GM23338 (cell line): ENCODE data around the gene CD300A. TPM values are rescaled to one million over a fixed set of nuclear protein-coding genes. Genes with fewer than 3 reads are reported as not detected.

ENCODE experiments used
- ATAC-seq: fragments of 200-7000 bp; cut with Tn5 transposase; 3 replicates; pipeline ENCODE4 v1.9.1; 2020
- DNase-seq: peaks from one replicate; pipeline ENCODE4 v3.0.0-alpha.2; 2015; ENCODE audit warnings: low spot score
- H2AFZ ChIP-seq: fragments of 200-600 bp; sonication (generic); 2 replicates; pipeline ENCODE4 v1.8.0; 2016; ENCODE audit warnings: antibody characterized with exemption, mild to moderate bottlenecking, moderate library complexity
- H3F3A ChIP-seq: fragments of 200-600 bp; sonication (generic); replicated peaks from 2 replicates; pipeline ENCODE4 v1.8.0; 2017; ENCODE audit warnings: antibody characterized with exemption, mixed run types, low read depth
- H3K27ac ChIP-seq: fragments of 200-600 bp; sonication (generic); 2 replicates; pipeline ENCODE4 v1.6.1; 2016; ENCODE audit warnings: low read depth
- H3K27me3 ChIP-seq: fragments of 200-600 bp; sonication (generic); 2 replicates; pipeline ENCODE4 v1.8.0; 2016; ENCODE audit warnings: mild to moderate bottlenecking, mixed run types, moderate library complexity; ENCODE audit not compliant: insufficient read depth
- H3K36me3 ChIP-seq: fragments of 200-600 bp; sonication (generic); 2 replicates; pipeline ENCODE4 v1.8.0; 2016; ENCODE audit warnings: mild to moderate bottlenecking; ENCODE audit not compliant: insufficient read depth
- H3K4me1 ChIP-seq: fragments of 200-600 bp; sonication (generic); 2 replicates; pipeline ENCODE4 v1.8.0; 2016; ENCODE audit warnings: mild to moderate bottlenecking, moderate library complexity; ENCODE audit not compliant: insufficient read depth
- H3K4me2 ChIP-seq: fragments of 200-600 bp; sonication (generic); 2 replicates; pipeline ENCODE4 v1.7.1; 2017; ENCODE audit warnings: mixed run types
- H3K4me3 ChIP-seq: fragments of 200-600 bp; sonication (generic); 2 replicates; pipeline ENCODE4 v1.6.1; 2016; ENCODE audit warnings: mixed run types
- H3K79me2 ChIP-seq: fragments of 200-600 bp; sonication (generic); replicated peaks from 2 replicates; pipeline ENCODE4 v1.8.0; 2017; ENCODE audit warnings: mild to moderate bottlenecking; ENCODE audit not compliant: insufficient read depth
- H3K9me2 ChIP-seq: fragments of 200-600 bp; sonication (generic); 2 replicates; pipeline ENCODE4 v1.8.0; 2017; ENCODE audit not compliant: insufficient read depth
- H4K20me1 ChIP-seq: fragments of 200-600 bp; sonication (generic); replicated peaks from 2 replicates; pipeline ENCODE4 v1.8.0; 2017; ENCODE audit warnings: mild to moderate bottlenecking; ENCODE audit not compliant: insufficient read depth
- H3K27ac Mint-ChIP-seq: 2 replicates; pipeline ENCODE4 v1.8.0; 2020; ENCODE audit warnings: inconsistent platforms, mild to moderate bottlenecking, moderate library complexity, mixed read lengths
- H3K27me3 Mint-ChIP-seq: 3 replicates; pipeline ENCODE4 v1.8.0; 2022; ENCODE audit warnings: low read depth, mild to moderate bottlenecking, moderate library complexity, mixed read lengths, inconsistent platforms; ENCODE audit not compliant: insufficient read depth, poor library complexity
- H3K36me3 Mint-ChIP-seq: 3 replicates; pipeline ENCODE4 v1.8.0; 2021; ENCODE audit warnings: low read depth, mild to moderate bottlenecking, inconsistent platforms, moderate library complexity, mixed read lengths
- H3K4me1 Mint-ChIP-seq: 3 replicates; pipeline ENCODE4 v1.8.0; 2020; ENCODE audit warnings: mild to moderate bottlenecking, inconsistent platforms, mixed read lengths
- H3K4me3 Mint-ChIP-seq: 3 replicates; pipeline ENCODE4 v1.8.0; 2021; ENCODE audit warnings: moderate library complexity, mild to moderate bottlenecking, inconsistent platforms, mixed read lengths
- H3K9me3 Mint-ChIP-seq: 3 replicates; pipeline ENCODE4 v1.8.0; 2020; ENCODE audit warnings: moderate library complexity, mild to moderate bottlenecking, inconsistent platforms, mixed read lengths
- CREB1 ChIP-seq: fragments of 250-450 bp; sonication (Bioruptor Pico); IDR thresholded peaks from 2 replicates; pipeline ENCODE4 v1.5.0; 2020; ENCODE audit warnings: low read depth, mild to moderate bottlenecking, moderate library complexity
- EZH2 ChIP-seq: fragments of 200-600 bp; sonication (generic); IDR thresholded peaks from one replicate; pipeline ENCODE4 v1.8.0; 2017; ENCODE audit warnings: antibody characterized with exemption, mild to moderate bottlenecking, low read depth; ENCODE audit not compliant: unreplicated experiment
- EZH2phosphoT487 ChIP-seq: fragments of 200-600 bp; sonication (generic); IDR thresholded peaks from one replicate; pipeline ENCODE4 v1.8.1; 2018; ENCODE audit warnings: antibody characterized with exemption; ENCODE audit not compliant: unreplicated experiment
- JUNB ChIP-seq: IDR thresholded peaks from one replicate; pipeline ENCODE4 v1.6.1; 2016; ENCODE audit warnings: antibody characterized with exemption; ENCODE audit not compliant: unreplicated experiment
- NANOG ChIP-seq: IDR thresholded peaks from 2 replicates; pipeline ENCODE4 v1.6.1; 2016; ENCODE audit warnings: antibody characterized with exemption, borderline replicate concordance
- POLR2AphosphoS5 ChIP-seq: IDR thresholded peaks from 2 replicates; pipeline ENCODE4 v1.6.1; 2016; ENCODE audit warnings: antibody characterized with exemption, low read depth
- STAT1 ChIP-seq: IDR thresholded peaks from one replicate; pipeline ENCODE4 v1.6.1; 2016; ENCODE audit warnings: antibody characterized with exemption; ENCODE audit not compliant: unreplicated experiment
- ZNF114 ChIP-seq: fragments of 250-450 bp; sonication (Bioruptor Pico); IDR thresholded peaks from 2 replicates; pipeline ENCODE4 v1.5.0; 2020; ENCODE audit warnings: mild to moderate bottlenecking, moderate library complexity
- ZNF331 ChIP-seq: fragments of 250-450 bp; sonication (Bioruptor Pico); IDR thresholded peaks from 2 replicates; pipeline ENCODE4 v1.5.0; 2020; ENCODE audit warnings: low read depth, mild to moderate bottlenecking, moderate library complexity
- polyA plus RNA-seq: library from polyadenylated mRNA; unstranded; fragments of >200 nt; fragmentation: Nextera tagmentation; extraction: Ambion mirVana; gene quantifications from 2 replicates; pipeline ENCODE4 v1.2.1, GENCODE V29; 2016
- total RNA-seq: library from RNA; depleted of rRNA; stranded (reverse); fragments of >200 nt; shearing (Covaris generic); gene quantifications from 2 replicates; pipeline ENCODE4 v1.2.3, GENCODE V29; 2014
- TF ChIP-seq, protein P1 (sequence below), 2 experiments: fragments of 200-600 bp in 1 of 2; sonication (generic) in 1 of 2; conservative IDR thresholded peaks; 2 replicates each; pipeline versions ENCODE4 v1.5.1 to v1.6.1; 2016 to 2017; ENCODE audit warnings: antibody characterized with exemption in 2 of 2, low read depth in 2 of 2, mild to moderate bottlenecking in 2 of 2, moderate library complexity in 1 of 2
- TF ChIP-seq, protein P2 (sequence below): IDR thresholded peaks from 2 replicates; pipeline ENCODE4 v1.6.1; 2016; ENCODE audit warnings: antibody characterized with exemption
- TF ChIP-seq, protein P3 (sequence below): fragments of 250-450 bp; sonication (Bioruptor Pico); IDR thresholded peaks from 2 replicates; pipeline ENCODE4 v1.5.0; 2020; ENCODE audit warnings: mild to moderate bottlenecking, moderate library complexity
- TF ChIP-seq, protein P4 (sequence below): IDR thresholded peaks from one replicate; pipeline ENCODE4 v1.6.1; 2018; ENCODE audit warnings: antibody characterized with exemption; ENCODE audit not compliant: unreplicated experiment

The CD300A gene
- total and polyA plus RNA-seq, 2 experiments from 2014 or later = 0.37 to 0.45 TPM

DNA sequence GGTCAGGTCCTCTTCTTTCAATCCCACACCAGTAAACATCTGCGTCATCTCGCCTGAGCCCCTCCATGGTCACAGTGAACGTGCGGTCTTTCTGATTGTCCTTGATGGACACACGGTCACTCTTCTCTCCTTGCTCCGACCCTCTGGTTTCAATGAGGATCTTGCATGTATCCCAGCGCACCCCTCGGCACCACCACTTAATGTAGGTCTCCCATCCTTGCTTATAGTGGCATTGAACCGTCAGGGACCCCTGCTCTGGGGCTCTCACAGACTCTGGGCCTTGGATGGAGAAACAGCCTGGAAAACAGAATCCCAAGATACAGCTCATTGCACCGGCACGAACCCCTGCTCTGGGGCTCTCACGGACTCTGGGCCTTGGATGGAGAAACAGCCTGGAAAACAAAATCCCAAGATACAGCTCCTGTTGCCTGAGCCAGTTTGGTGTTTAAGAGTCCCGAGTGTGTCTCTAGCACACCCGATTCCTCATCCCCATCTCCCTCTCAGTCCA is 59.4 kb downstream of the CD300A start:
- no peaks in the 10 kb centered on the region for H3K36me3 Mint-ChIP-seq
- H4K20me1 ChIP-seq = no peaks in the 10 kb centered on the region
- no peak overlapping the region for H3K4me3 ChIP-seq
- H3K79me2 ChIP-seq = no peaks in the 10 kb centered on the region
- no peak for ATAC-seq
- no peaks in the 10 kb centered on the region for H3K9me2 ChIP-seq
- no peaks in the 10 kb centered on the region for H3K36me3 ChIP-seq
- H3K4me3 Mint-ChIP-seq = no peak overlapping the region
- H3K4me1 ChIP-seq = no peaks in the 10 kb centered on the region
- H2AFZ ChIP-seq = no peak overlapping the region
- peaks cover 5% of the 10 kb centered on the region for H3K27me3 Mint-ChIP-seq
- DNase-seq = no peak
- no peaks in the 10 kb centered on the region for H3F3A ChIP-seq
- H3K27ac ChIP-seq = no peak overlapping the region
- TF ChIP-seq, protein P1, sequence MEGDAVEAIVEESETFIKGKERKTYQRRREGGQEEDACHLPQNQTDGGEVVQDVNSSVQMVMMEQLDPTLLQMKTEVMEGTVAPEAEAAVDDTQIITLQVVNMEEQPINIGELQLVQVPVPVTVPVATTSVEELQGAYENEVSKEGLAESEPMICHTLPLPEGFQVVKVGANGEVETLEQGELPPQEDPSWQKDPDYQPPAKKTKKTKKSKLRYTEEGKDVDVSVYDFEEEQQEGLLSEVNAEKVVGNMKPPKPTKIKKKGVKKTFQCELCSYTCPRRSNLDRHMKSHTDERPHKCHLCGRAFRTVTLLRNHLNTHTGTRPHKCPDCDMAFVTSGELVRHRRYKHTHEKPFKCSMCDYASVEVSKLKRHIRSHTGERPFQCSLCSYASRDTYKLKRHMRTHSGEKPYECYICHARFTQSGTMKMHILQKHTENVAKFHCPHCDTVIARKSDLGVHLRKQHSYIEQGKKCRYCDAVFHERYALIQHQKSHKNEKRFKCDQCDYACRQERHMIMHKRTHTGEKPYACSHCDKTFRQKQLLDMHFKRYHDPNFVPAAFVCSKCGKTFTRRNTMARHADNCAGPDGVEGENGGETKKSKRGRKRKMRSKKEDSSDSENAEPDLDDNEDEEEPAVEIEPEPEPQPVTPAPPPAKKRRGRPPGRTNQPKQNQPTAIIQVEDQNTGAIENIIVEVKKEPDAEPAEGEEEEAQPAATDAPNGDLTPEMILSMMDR (conservative IDR thresholded peaks at IDR 0.05; ENCODE audit: low read depth in 2 of 2) = no peak
- no peak for TF ChIP-seq EZH2
- TF ChIP-seq EZH2phosphoT487 = no peak
- TF ChIP-seq, protein P2, sequence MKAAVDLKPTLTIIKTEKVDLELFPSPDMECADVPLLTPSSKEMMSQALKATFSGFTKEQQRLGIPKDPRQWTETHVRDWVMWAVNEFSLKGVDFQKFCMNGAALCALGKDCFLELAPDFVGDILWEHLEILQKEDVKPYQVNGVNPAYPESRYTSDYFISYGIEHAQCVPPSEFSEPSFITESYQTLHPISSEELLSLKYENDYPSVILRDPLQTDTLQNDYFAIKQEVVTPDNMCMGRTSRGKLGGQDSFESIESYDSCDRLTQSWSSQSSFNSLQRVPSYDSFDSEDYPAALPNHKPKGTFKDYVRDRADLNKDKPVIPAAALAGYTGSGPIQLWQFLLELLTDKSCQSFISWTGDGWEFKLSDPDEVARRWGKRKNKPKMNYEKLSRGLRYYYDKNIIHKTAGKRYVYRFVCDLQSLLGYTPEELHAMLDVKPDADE = no peak
- TF ChIP-seq NANOG = no peak
- TF ChIP-seq ZNF331 (CRISPR knock-in tag) = no peak
- no peak for TF ChIP-seq CREB1
- TF ChIP-seq, protein P3, sequence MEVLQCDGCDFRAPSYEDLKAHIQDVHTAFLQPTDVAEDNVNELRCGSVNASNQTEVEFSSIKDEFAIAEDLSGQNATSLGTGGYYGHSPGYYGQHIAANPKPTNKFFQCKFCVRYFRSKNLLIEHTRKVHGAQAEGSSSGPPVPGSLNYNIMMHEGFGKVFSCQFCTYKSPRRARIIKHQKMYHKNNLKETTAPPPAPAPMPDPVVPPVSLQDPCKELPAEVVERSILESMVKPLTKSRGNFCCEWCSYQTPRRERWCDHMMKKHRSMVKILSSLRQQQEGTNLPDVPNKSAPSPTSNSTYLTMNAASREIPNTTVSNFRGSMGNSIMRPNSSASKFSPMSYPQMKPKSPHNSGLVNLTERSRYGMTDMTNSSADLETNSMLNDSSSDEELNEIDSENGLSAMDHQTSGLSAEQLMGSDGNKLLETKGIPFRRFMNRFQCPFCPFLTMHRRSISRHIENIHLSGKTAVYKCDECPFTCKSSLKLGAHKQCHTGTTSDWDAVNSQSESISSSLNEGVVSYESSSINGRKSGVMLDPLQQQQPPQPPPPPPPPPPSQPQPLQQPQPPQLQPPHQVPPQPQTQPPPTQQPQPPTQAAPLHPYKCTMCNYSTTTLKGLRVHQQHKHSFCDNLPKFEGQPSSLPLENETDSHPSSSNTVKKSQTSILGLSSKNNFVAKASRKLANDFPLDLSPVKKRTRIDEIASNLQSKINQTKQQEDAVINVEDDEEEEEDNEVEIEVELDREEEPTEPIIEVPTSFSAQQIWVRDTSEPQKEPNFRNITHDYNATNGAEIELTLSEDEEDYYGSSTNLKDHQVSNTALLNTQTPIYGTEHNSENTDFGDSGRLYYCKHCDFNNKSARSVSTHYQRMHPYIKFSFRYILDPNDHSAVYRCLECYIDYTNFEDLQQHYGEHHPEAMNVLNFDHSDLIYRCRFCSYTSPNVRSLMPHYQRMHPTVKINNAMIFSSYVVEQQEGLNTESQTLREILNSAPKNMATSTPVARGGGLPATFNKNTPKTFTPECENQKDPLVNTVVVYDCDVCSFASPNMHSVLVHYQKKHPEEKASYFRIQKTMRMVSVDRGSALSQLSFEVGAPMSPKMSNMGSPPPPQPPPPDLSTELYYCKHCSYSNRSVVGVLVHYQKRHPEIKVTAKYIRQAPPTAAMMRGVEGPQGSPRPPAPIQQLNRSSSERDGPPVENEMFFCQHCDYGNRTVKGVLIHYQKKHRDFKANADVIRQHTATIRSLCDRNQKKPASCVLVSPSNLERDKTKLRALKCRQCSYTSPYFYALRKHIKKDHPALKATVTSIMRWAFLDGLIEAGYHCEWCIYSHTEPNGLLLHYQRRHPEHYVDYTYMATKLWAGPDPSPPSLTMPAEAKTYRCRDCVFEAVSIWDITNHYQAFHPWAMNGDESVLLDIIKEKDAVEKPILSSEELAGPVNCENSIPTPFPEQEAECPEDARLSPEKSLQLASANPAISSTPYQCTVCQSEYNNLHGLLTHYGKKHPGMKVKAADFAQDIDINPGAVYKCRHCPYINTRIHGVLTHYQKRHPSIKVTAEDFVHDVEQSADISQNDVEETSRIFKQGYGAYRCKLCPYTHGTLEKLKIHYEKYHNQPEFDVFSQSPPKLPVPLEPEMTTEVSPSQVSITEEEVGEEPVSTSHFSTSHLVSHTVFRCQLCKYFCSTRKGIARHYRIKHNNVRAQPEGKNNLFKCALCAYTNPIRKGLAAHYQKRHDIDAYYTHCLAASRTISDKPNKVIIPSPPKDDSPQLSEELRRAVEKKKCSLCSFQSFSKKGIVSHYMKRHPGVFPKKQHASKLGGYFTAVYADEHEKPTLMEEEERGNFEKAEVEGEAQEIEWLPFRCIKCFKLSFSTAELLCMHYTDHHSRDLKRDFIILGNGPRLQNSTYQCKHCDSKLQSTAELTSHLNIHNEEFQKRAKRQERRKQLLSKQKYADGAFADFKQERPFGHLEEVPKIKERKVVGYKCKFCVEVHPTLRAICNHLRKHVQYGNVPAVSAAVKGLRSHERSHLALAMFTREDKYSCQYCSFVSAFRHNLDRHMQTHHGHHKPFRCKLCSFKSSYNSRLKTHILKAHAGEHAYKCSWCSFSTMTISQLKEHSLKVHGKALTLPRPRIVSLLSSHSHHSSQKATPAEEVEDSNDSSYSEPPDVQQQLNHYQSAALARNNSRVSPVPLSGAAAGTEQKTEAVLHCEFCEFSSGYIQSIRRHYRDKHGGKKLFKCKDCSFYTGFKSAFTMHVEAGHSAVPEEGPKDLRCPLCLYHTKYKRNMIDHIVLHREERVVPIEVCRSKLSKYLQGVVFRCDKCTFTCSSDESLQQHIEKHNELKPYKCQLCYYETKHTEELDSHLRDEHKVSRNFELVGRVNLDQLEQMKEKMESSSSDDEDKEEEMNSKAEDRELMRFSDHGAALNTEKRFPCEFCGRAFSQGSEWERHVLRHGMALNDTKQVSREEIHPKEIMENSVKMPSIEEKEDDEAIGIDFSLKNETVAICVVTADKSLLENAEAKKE (CRISPR knock-in tag) = no peak
- TF ChIP-seq, protein P4, sequence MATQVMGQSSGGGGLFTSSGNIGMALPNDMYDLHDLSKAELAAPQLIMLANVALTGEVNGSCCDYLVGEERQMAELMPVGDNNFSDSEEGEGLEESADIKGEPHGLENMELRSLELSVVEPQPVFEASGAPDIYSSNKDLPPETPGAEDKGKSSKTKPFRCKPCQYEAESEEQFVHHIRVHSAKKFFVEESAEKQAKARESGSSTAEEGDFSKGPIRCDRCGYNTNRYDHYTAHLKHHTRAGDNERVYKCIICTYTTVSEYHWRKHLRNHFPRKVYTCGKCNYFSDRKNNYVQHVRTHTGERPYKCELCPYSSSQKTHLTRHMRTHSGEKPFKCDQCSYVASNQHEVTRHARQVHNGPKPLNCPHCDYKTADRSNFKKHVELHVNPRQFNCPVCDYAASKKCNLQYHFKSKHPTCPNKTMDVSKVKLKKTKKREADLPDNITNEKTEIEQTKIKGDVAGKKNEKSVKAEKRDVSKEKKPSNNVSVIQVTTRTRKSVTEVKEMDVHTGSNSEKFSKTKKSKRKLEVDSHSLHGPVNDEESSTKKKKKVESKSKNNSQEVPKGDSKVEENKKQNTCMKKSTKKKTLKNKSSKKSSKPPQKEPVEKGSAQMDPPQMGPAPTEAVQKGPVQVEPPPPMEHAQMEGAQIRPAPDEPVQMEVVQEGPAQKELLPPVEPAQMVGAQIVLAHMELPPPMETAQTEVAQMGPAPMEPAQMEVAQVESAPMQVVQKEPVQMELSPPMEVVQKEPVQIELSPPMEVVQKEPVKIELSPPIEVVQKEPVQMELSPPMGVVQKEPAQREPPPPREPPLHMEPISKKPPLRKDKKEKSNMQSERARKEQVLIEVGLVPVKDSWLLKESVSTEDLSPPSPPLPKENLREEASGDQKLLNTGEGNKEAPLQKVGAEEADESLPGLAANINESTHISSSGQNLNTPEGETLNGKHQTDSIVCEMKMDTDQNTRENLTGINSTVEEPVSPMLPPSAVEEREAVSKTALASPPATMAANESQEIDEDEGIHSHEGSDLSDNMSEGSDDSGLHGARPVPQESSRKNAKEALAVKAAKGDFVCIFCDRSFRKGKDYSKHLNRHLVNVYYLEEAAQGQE = no peak
- TF ChIP-seq ZNF114 (CRISPR knock-in tag) = no peak
- TF ChIP-seq STAT1 = no peak
- no peak for TF ChIP-seq POLR2AphosphoS5
- no peak for TF ChIP-seq JUNB
- no peaks in the 10 kb centered on the region for H3K4me1 Mint-ChIP-seq
- no peak overlapping the region for H3K27ac Mint-ChIP-seq
- no peak overlapping the region for H3K4me2 ChIP-seq
- peaks cover 29% of the 10 kb centered on the region for H3K9me3 Mint-ChIP-seq
- H3K27me3 ChIP-seq = no peaks in the 10 kb centered on the region
